ENCODE measurements around the gene CFAP97D1.

Gene CFAP97D1

DNA sequence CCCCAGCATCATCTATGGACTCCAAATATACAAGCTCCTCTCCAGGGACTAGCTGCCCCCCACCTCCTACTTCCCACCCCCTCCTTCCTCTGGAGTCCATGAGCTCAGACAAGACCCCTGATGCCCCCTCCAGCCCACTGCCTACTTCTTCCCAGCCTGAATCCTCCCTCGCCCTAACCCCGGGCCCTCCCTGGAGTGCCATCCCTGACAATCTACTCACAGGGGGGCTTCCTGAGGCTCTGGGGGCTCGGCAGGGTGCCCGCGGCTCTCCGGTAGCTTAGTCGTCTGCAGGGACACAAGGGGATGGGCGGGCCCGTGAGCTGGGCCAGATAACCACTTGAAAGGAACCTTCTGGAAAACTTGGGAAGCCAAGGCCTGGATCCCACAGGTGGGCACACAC, 37.6 kb downstream of the CFAP97D1 start:
- TF ChIP-seq EZH2phosphoT487 (IDR thresholded peaks at IDR 0.05; ENCODE audit: low read depth): no peak
- TF ChIP-seq, protein P1, sequence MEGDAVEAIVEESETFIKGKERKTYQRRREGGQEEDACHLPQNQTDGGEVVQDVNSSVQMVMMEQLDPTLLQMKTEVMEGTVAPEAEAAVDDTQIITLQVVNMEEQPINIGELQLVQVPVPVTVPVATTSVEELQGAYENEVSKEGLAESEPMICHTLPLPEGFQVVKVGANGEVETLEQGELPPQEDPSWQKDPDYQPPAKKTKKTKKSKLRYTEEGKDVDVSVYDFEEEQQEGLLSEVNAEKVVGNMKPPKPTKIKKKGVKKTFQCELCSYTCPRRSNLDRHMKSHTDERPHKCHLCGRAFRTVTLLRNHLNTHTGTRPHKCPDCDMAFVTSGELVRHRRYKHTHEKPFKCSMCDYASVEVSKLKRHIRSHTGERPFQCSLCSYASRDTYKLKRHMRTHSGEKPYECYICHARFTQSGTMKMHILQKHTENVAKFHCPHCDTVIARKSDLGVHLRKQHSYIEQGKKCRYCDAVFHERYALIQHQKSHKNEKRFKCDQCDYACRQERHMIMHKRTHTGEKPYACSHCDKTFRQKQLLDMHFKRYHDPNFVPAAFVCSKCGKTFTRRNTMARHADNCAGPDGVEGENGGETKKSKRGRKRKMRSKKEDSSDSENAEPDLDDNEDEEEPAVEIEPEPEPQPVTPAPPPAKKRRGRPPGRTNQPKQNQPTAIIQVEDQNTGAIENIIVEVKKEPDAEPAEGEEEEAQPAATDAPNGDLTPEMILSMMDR (IDR thresholded peaks at IDR 0.05; ENCODE audit: low read depth, low read length): no peak
- no peaks in the 10 kb centered on the region for H3K9me3 ChIP-seq (ENCODE audit: insufficient read depth, low read length)
- H3K27ac ChIP-seq (ENCODE audit: low read length): no peak overlapping the region
- H3K79me2 ChIP-seq (ENCODE audit: low read length): no peaks in the 10 kb centered on the region
- no peak overlapping the region for H3K9ac ChIP-seq (ENCODE audit: low read length)
- H3K4me3 ChIP-seq (ENCODE audit: low read length): no peak overlapping the region
- no peaks in the 10 kb centered on the region for H4K20me1 ChIP-seq (ENCODE audit: insufficient read depth, low read length)
- no peaks in the 10 kb centered on the region for H3K36me3 ChIP-seq (replicated peaks; ENCODE audit: low read depth, low read length)
- H3K27me3 ChIP-seq (ENCODE audit: low read depth, low read length): no peaks in the 10 kb centered on the region
- H3K4me2 ChIP-seq (ENCODE audit: low read length): no peak overlapping the region
- H2AFZ ChIP-seq (ENCODE audit: low read depth, low read length): no peak overlapping the region
- no peaks in the 10 kb centered on the region for H3K4me1 ChIP-seq (ENCODE audit: low read length)

DNA sequence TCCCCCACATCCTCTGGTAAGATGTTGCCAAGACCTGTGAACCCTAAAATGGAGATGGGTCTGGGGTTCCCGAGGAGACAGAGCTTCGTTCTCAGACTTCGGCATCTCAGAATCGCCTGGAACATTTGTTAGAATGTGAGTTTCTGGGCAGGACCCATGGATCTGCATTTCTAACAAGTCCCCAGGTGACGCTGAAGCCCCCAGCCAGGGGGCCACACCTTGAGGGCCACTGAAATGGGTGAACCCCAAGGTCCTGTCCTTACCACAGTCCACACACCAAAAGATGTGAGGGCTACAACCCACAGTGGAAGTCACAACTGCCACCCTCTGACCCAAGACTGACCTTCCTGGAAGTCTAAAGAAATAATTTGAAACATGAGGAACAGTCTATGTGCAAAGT, 38.7 kb downstream of the CFAP97D1 start:
- Histone ChIP-seq H3K4me2 (ENCODE audit: low read length) (no peak overlapping the region), H4K20me1 (ENCODE audit: insufficient read depth, low read length) (no peaks in the 10 kb centered on the region), H3K79me2 (ENCODE audit: low read length) (no peaks in the 10 kb centered on the region), H3K4me3 (ENCODE audit: low read length) (no peak overlapping the region), H3K36me3 (replicated peaks; ENCODE audit: low read depth, low read length) (no peaks in the 10 kb centered on the region), H3K4me1 (ENCODE audit: low read length) (no peaks in the 10 kb centered on the region), H2AFZ (ENCODE audit: low read depth, low read length) (no peak overlapping the region), H3K9ac (ENCODE audit: low read length) (no peak overlapping the region), H3K9me3 (ENCODE audit: insufficient read depth, low read length) (no peaks in the 10 kb centered on the region), H3K27me3 (ENCODE audit: low read depth, low read length) (no peaks in the 10 kb centered on the region), H3K27ac (ENCODE audit: low read length) (no peak overlapping the region)
- TF ChIP-seq EZH2phosphoT487 (IDR thresholded peaks at IDR 0.05; ENCODE audit: low read depth): no peak
- TF ChIP-seq, protein P1 (IDR thresholded peaks at IDR 0.05; ENCODE audit: low read depth, low read length): no peak

DNA sequence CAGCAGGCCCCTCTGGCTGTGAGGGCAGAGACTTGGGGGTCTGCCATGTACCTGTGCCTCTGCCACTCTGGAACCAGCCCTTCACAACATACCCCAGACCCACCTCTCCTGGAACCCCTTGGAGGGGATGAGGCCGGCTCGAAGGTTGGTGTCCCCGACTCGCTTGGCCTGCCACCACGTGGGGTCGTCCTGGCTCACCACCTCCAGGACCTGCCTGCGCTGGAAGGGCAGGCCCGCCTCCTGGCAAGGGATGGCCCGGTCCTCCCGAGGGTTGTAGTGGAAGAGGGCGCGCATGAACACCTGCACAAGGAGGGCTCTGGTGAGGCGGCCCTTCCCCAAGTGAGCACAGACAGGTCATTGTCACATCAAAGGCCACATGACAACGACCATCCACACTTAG, 40.5 kb downstream of the CFAP97D1 start:
- Histone ChIP-seq H3K4me1 (ENCODE audit: low read length) (no peaks in the 10 kb centered on the region), H3K9ac (ENCODE audit: low read length) (no peak overlapping the region), H3K4me3 (ENCODE audit: low read length) (no peak overlapping the region), H3K27ac (ENCODE audit: low read length) (no peak overlapping the region), H3K36me3 (replicated peaks; ENCODE audit: low read depth, low read length) (no peaks in the 10 kb centered on the region), H3K9me3 (ENCODE audit: insufficient read depth, low read length) (no peaks in the 10 kb centered on the region), H3K79me2 (ENCODE audit: low read length) (no peaks in the 10 kb centered on the region), H3K4me2 (ENCODE audit: low read length) (no peak overlapping the region), H4K20me1 (ENCODE audit: insufficient read depth, low read length) (no peaks in the 10 kb centered on the region), H2AFZ (ENCODE audit: low read depth, low read length) (no peak overlapping the region), H3K27me3 (ENCODE audit: low read depth, low read length) (no peaks in the 10 kb centered on the region)
- TF ChIP-seq EZH2phosphoT487 (IDR thresholded peaks at IDR 0.05; ENCODE audit: low read depth): no peak
- TF ChIP-seq, protein P1 (IDR thresholded peaks at IDR 0.05; ENCODE audit: low read depth, low read length): no peak

- Histone ChIP-seq H3K27ac (ENCODE audit: low read length) (no peak overlapping the region), H3K9me3 (ENCODE audit: insufficient read depth, low read length) (no peaks in the 10 kb centered on the region), H4K20me1 (ENCODE audit: insufficient read depth, low read length) (no peaks in the 10 kb centered on the region), H3K9ac (ENCODE audit: low read length) (no peak overlapping the region), H3K79me2 (ENCODE audit: low read length) (no peaks in the 10 kb centered on the region), H3K36me3 (replicated peaks; ENCODE audit: low read depth, low read length) (no peaks in the 10 kb centered on the region), H3K4me1 (ENCODE audit: low read length) (no peaks in the 10 kb centered on the region), H3K4me2 (ENCODE audit: low read length) (no peak overlapping the region), H2AFZ (ENCODE audit: low read depth, low read length) (no peak overlapping the region), H3K4me3 (ENCODE audit: low read length) (no peak overlapping the region), H3K27me3 (ENCODE audit: low read depth, low read length) (no peaks in the 10 kb centered on the region)
- no peak for TF ChIP-seq EZH2phosphoT487 (IDR thresholded peaks at IDR 0.05; ENCODE audit: low read depth)
- TF ChIP-seq, protein P1 (IDR thresholded peaks at IDR 0.05; ENCODE audit: low read depth, low read length): no peak
These were observed 42.4 kb downstream of the CFAP97D1 start for GRCh38 chr17:43822570-43823190.

Measured in OCI-LY3 (cell line).